Activated effector memory CD4-positive, alpha-beta T cell treated with Interleukin-2 at 50 U/mL for 16 hours (primary cell): Measurements from ENCODE around the gene CDK7.
"Not testable (repeated sequence)": the region's sequence is repeated elsewhere in the genome, so short reads cannot be mapped to it uniquely, and the experiment has no call there.

Experiments used
- DNase-seq: peaks from one replicate; pipeline ENCODE4 v3.0.0-alpha.2; 2020

The CDK7 gene

DNA sequence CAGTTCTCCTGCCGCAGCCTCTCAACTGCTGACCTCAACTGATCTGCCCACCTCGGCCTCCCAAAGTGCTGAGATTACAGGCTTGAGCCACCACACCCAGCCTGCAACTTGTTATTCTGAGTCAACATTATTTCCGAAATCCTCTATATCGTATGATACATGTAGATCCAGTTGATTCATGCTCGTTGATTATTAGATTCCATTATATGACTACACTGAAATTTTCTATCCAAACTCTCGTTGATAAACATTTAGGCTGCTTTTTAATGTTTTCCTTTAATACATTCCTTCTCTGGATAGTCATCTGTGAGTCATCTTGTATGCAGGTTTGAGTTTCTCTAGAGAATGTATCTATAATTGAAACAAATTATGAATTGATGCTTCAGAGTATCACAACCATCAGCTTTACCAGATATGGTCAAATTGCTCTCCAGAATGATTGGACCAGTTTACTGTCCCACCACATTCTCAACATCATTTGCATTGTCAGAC lies 4.1 kb downstream of the CDK7 start:
- no peak for DNase-seq

DNA sequence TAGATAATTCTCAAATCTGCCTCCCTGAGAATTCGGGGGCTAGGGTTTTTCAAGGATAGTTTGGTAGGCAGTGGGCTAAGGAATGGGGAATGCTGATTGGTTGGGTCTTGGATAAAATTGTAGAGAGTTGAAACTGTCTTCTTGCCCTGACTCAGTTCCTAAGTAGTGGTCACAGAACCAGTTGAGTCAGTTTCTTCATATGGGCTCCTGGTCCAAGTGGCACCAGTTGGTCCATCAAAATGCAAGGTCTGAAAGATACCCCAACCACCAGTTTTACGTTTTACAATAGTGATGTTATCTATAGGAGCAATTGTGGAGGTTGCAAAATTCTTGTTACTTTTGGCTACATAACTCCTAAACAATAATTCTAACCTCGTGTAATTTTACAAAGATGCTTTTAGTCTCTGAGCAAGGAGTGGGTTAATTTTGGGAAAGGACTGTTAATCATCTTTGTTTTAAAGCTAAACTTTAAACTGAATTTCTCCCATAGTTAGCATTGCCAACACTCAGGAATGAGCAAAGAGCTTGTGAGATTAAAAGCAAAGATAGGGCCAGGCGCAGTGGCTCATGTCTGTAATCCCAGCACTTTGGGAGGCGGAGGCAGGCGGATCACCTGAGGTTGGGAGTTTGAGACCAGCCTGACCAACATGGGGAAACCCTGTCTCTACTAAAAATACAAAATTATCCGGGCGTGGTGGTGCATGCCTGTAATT lies 7.7 kb downstream of the CDK7 start:
- DNase-seq = no peak

DNA sequence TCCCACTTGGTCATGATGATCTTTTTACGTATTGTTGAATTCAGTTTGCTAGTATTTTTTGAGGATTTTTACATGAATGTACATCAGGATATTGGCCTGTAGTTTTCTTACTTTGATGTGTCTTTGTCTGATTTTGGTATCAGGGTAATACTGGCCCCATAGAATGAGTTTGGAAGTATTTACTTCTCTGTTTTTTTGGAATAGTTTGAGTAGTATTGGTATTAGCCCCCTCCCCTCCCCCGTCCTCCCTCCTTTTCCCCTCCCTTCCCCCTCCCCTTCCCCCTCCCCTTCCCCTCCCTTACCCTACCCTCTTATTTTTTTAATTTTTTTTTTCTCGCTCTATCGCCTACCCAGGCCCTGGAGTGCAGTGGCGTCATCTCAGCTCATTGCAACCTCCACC lies 10.3 kb downstream of the CDK7 start:
- DNase-seq = no peak

DNA sequence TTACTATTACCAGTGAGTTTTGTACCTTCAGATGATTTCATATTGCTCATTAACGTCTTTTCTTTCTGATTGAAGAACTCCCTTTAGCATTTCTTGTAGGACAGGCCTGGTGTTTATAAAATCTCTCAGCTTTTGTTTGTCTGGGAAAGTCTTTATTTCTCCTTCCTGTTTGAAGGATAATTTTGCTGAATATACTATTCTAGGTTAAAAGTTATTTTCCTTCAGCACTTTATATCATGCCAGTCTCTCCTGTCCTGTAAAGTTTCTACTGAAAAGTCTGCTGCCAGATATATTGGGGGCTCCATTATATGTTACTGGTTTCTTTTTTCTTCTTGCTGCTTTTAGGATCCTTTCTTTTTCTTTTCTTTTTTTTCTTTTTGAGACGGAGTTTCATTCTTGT lies 13.3 kb downstream of the CDK7 start:
- no peak for DNase-seq

DNA sequence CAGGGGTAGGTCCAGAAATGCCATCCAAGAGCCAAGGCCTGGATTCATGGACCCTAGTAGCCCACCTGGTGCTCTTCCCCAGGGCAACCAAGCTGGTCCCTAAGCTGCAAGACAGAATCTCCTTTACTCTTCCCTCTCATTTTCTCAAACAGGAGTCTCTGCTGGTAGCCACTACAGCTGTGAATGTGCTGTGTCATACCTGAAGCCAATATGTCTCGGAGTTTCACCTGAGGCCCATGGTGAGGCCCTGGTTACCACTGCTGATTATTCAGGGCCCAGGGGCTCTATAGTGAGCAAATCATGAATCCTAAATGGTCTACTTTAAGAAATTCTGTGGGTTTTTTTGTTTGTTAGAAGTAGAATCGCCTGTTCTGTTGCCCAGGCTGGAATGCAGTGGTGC lies 15.9 kb downstream of the CDK7 start:
- no peak for DNase-seq

DNA sequence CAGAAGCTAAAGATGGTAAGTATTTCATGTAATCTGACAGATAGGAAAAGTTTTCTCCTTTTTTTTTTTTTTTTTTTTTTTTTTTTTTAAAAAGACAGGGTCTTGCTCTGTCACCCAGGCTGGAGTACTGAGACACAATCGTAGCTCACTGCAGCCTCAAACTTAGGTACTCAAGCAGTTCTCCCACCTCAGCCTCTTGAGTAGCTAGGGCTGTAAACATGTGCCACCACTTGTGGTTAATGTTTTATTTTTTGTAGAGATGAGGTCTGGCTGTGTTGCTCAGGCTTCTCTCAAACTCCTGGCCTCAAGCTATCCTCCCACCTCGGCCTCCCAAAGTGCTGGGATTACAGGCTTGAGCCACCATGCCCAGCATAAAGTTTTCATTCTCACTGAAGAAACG lies 17.8 kb downstream of the CDK7 start:
- no peak for DNase-seq

DNA sequence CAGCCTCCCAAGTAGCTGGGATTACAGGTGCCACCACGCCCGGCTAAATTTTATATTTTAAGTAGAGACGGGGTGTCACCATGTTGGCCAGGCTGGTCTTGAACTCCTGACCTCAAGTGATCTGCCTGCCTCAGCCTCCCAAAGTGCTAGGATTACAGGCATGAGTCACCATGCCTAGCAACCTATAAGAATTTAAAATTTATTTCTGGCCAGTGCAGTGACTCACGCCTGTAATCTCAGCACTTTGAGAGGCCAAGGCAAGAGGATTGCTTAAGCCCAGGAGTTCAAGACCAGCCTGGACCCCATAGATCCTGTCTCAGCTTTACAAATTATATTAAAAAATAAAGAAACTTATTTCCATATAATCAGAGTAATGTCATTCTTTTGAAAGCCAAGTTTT lies 21.3 kb downstream of the CDK7 start:
- DNase-seq = not testable (repeated sequence)

DNA sequence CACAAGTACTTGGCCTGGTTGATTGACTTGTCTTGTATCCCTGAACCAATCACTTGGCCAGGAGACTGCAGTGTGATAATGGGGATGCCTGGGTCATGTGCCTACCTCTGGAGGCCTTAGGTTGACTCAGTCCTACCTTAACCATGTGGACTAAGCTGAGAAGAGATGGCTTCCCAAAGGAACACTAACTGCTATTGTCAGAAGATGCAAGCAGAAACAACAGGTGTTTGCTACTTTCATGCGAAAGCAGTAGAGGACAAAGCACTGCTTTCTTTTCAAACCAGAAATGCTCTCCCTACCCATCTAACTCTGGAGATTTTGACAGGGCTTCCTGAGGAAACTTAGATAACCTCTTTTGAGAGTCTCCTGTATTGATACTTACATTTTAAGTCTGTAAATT lies 22.9 kb downstream of the CDK7 start:
- DNase-seq = no peak

DNA sequence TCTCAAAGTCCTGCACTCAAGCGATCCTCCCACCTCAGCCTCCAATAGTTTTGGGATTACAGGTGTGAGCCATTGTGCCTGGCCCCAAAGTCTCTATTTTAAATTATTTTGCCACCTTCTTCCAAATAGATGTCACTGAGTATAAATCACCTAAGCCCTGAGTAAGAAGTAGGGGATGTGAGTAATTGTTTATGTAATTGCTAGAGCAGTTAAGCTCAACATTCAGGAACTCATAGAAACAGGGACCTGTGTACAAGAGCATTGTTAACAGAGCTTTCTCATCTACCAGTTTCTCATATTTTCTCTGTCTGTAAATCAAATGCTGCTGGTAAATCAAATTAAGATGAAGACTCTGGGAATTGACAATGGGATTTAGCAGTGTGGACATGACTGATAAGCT lies 26.3 kb downstream of the CDK7 start:
- no peak for DNase-seq

DNA sequence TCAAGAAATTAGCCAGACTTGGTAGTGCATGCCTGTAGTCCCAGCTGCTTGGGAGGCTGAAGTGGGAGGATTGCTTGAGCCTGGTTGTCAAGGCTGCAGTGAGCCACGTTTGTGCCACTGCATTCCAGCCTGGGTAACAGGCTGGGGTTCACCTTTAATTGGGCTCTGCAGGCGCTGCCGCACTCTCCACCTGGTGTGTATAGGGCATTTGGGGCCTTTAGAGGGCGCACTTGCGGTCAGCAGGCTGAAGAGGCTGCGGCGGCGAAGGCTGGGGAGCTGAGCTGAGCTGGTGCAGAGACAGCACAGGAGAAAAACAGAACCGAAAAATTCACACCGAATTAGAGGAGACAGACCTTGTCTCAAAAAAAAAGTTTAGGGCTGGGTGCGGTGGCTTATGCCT lies 31.2 kb downstream of the CDK7 start:
- DNase-seq = no peak

DNA sequence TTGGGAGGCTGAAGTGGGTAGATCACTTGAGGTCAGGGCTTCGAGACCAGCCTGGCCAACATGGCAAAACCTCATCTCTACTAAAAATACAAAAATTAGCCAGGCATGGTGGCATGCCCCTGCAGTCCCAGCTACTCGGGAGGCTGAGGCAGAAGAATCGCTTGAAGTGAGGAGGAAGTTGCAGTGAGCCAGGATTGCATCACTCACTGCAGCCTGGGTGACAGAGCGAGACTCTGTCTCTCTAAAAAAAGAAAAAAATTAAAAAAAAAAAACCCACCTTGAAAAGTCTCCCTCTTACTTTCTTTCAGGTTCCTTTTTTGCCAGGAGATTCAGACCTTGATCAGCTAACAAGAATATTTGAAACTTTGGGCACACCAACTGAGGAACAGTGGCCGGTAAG lies 34.2 kb downstream of the CDK7 start:
- DNase-seq = no peak

DNA sequence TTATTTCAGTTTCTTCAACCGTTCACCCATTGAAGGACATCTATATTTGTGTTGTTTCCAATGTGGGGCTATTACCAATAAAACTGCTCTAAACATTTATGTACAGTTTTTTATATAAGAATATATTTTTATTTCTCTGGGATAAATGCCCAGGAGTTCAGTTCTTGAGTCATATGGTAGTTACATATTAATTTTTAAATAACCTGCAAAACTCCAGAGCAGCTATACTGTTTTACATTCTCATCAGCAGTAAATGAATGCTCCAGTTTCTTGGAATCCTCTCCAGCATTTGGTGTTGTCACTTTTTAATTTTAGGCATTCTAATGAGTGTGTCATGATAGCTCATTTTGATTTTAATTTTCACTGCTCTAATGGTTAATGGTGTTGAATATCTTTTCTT lies 36.2 kb downstream of the CDK7 start:
- DNase-seq = no peak

DNA sequence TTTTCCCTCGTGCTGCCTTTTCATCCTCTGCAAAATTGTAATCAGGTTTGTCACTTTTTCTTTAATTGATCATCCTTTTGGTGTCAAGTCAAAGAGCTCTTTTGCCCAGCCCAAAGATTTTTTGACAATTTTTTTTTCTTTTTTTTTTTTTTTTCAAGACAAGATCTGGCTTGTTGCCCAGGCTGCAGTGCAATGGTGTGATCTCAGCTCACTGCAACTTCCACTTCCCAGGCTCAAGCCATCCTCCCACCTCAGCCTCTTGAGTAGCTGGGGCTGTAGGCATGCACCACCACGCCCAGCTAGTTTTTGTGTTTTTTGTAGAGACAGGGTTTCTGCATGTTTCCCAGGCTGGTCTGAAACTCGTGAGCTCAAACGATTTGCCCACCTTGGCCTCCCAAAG lies 36.7 kb downstream of the CDK7 start:
- no peak for DNase-seq

DNA sequence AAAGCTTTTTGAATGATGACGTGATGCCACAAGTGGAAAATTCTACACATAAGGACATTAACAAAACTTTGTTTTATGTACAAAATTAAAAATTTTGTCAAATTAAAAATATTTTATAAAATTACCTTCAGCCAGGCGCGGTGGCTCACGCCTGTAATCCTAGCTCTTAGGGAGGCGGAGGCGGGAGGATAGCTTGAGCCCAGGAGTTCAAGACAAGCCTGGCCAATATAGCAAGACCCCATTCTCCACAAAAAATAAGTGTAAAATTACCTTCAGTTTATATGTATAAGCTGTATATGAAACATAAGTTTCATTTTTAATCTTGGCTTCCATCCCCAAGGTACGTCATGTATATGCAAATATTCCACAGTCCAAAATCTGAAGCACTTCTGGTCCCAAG lies 40.9 kb downstream of the CDK7 start:
- DNase-seq = no peak

DNA sequence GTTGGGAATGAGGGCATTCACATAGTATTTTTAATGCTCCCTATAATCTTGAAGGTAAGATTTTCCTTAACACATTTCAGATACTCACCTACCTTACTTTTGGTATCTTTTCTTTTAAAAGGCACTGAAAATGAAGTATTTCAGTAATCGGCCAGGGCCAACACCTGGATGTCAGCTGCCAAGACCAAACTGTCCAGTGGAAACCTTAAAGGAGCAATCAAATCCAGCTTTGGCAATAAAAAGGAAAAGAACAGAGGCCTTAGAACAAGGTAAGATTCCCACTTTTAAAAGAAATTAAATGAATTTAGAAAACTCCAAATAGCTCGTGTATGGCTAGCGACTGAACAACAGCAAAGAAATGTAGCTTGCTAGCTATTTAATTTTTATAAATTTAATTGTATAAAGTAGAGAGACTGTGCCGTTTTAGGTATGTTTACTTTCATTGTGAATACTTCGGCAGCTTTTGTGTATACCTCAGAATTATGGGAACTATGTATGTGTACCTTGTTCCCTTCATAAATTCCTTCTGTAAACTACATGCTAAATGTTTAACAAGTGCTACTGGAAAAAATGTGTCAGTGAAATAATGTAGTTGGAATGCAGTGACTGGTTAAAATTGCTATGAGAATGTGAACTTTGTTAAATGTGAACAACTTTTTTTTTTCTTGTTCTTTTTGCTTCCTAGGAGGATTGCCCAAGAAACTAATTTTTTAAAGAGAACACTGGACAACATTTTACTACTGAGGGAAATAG lies 41.9 kb downstream of the CDK7 start:
- DNase-seq = no peak

DNA sequence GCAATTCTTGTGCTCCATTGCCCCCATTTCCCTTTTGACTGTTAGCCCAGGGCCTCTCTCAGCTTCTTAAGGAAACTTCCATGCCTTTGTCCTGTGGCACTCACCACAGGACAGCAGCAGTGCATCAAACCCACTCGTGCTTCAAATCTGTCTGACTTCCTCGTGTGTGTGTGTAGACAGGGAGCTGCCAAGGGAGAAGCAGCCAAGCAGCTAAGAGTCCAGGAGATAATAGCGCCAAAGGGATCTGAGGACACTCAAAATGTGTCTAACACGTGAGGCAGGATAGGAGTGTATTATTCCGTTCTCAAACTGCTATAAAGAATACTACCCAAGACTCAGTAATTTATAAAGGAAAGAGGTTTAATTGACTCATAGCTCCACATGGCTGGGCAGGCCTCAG lies 44.8 kb downstream of the CDK7 start:
- no peak for DNase-seq

DNA sequence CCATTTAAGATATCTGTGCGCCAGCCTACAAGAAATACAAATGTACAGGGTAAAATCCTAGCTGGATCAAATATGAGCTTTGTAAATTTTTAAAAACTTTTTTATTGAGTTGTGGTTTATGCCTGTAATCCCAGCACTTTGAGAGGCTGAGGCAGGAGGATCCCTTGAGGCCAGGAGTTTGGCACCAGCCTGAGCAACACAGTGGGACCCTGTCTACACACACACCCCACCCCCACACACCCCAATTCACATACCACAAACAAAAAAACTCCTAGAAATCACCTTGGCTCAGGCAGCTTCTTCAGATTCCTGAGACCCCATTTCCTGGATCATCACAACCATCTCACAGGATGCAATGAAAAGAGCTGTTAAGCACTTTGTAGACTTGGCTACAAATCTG lies 46.4 kb downstream of the CDK7 start:
- DNase-seq = no peak

DNA sequence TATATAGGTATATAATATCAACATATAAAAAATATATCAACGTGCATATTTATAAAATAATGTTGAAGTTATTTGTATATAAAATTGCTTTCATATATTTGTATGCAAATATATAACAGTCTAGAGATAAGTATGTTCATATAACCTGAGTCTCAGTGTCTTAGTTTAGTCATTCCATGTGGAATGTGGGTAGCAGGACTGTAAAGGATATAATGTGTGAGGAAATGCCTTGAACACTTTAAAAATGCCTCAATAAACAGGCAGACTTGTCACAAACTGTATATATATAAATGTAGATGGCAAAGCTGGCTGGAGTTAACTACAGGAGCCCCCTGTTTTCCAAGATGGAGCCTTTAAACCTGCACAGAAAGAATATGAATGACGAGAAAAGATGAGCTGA lies 49.5 kb downstream of the CDK7 start:
- no peak for DNase-seq

DNA sequence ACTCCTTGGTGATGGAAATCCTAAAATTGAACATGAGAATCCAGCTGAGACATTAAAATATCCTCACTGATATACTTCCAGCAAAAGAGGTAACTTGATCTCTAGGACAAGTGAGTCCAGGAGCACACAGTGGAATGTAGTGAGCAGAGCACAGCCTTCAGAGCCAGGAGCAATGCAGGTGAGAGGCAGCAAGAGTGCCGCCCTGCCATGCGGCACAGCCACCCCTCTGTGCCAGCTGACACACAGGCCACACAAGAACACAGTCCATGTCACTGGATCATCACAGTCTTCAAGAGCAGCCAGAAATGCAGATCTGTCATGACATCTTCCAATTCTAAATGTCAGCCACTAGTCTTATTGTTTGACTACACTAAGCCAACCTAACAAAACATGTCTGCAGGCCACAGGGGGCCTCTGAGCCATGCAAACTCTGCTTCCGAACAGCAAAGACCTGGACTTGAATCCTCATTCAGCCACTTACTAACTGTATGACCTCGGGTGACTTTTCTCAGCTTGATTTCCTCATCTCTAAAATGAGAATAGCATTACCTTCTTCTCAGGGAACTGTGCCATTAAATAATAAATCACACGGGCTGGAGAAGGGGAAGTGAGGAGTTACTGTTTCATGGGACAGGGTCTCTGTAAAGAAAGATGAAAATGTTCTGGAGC lies 50.9 kb downstream of the CDK7 start:
- no peak for DNase-seq

DNA sequence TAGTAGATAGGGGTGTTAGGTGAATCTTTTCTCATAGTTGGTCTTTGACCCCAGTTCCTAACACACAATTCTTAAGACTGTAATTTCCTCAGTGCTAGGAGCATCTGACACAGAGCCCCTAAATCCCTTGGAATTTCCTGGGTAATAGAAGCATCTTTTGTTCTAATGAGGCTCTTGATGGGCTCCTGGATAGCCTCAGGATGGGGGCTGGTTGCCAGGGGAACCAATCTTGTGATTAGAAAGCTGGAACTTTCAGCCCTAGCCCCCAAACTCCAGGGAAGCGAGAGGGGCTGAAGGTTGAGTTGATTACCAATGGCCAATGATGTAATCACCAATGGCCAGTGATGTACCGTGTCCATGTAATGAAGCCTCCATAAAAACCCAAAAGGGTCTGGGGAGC lies 53.4 kb downstream of the CDK7 start:
- no peak for DNase-seq

DNA sequence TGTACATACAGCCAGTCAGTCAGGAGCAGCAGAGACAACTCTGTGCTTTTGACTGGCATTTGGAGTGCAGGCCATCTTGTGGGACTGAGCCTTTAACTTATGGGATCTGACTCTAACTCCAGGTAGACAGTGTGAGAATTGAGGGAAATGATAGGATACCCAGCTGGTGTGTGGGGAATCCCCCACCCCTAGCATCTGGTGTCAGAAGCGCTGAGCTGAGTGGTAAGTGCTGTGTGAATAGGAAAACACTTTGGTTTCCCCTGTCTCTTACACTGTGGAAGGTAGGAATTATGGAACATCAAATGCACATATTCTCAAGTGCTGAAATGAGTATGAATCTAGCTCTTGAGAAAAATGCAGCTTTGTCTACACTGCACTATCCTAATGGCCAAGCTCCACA lies 54.0 kb downstream of the CDK7 start:
- DNase-seq = no peak

DNA sequence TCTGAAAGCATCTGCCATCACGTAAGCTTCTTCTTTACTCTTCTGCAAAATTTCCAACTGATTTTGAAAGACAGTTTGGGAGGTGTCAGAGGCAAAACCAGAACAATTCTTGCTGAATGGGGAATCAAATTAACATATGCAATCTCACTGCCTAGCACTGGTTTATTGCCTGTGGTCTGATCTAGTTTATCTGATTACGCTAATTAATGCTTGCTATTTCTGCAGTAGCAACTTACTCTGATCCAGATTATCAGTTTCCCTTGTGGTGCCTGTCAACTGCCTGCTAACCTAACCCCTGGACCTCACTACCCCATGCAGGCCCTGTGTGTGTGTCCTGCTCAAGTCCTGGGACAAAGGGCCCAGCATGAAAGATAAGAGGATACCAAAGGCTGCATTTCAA lies 57.6 kb downstream of the CDK7 start:
- no peak for DNase-seq

DNA sequence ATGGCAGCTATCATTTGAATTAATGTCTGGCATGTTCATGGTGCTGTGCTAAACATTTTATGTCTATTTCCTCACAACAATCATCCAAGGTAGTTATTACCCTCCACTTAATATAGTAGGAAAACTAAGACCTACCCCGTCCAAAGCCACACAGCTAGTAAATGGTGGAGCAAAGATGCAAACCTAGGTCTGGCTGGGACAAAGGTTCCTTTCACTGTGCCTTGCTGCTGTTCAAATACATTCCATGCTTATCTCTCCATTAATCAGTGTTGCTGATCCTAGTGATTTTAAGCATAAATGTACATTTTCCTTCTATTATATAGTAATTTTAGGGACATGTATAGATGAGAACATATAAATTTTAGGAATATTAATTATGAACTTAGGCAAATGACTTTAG lies 59.2 kb downstream of the CDK7 start:
- DNase-seq = no peak

DNA sequence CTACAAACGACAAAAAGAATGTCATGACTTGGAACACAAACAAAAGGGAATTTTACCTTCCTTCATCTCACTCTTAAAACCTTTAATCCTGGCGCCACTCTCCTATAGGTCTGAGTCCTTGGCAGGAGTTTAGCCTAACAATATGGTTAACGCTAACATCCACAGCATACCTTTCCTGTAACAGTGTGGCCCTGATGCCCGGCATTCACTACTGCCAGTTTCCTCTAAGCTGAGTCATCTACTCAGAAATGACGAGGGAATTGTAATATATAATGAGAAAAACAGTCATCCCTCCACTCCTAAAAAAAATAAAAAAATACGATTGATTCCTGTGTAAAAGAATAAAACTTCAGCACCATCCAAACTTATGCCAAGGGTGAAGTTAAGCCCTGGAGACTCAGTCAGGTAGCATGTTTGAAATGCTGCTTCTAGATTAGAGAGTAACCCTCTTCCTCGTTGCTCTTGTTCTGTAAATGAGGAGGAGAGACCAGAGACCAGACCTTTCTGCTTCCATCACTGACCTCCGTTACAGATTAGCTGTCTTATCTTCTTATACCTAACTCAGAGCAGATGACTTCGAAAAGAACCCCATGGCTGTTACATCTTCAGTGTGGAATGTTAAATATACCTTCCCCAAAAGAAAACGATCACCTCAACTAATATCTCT lies 60.5 kb downstream of the CDK7 start:
- no peak for DNase-seq
